Measurements from ENCODE around the gene SENP2. TPM values are rescaled to one million over a fixed set of nuclear protein-coding genes. Genes with fewer than 3 reads are reported as not detected.
"Not testable (repeated sequence)": the region's sequence is repeated elsewhere in the genome, so short reads cannot be mapped to it uniquely, and the experiment has no call there.

The SENP2 gene
- total RNA-seq, 1 donor from 2014 or later = 30.6 TPM

DNA sequence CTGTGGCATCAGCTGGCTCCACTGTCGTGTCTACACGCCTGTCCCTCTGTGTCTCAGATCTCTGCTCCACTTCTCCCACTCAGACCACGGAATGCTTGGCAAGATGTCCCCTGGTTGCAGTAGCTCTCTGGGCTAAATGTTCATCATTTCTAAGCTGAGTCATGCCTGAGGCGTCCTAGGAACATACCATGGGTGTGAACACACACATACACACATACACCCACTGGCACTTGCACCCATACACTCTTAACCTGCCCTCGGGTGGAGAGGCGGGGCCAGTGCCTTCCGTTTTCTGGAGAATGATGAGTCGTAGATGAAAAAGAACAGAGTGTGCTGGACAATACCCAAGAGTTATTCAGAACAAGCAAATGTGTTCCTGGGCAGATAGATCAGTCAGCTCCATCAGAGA lies 72.4 kb downstream of the SENP2 start:
- peak; percentile 48 for DNase-seq
- no peaks in the 10 kb centered on the region for H3K36me3 ChIP-seq
- H3K4me1 ChIP-seq = peaks cover 35% of the 10 kb centered on the region
- intact Hi-C loops (cut with micrococcal nuclease) = no loop called here
- TF ChIP-seq, protein P1, sequence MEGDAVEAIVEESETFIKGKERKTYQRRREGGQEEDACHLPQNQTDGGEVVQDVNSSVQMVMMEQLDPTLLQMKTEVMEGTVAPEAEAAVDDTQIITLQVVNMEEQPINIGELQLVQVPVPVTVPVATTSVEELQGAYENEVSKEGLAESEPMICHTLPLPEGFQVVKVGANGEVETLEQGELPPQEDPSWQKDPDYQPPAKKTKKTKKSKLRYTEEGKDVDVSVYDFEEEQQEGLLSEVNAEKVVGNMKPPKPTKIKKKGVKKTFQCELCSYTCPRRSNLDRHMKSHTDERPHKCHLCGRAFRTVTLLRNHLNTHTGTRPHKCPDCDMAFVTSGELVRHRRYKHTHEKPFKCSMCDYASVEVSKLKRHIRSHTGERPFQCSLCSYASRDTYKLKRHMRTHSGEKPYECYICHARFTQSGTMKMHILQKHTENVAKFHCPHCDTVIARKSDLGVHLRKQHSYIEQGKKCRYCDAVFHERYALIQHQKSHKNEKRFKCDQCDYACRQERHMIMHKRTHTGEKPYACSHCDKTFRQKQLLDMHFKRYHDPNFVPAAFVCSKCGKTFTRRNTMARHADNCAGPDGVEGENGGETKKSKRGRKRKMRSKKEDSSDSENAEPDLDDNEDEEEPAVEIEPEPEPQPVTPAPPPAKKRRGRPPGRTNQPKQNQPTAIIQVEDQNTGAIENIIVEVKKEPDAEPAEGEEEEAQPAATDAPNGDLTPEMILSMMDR (IDR thresholded peaks at IDR 0.05; ENCODE audit: borderline replicate concordance) = no peak
- no peaks in the 10 kb centered on the region for H3K27me3 ChIP-seq (ENCODE audit: low read depth)
- peak overlapping the region; percentile 60 for H3K27ac ChIP-seq (replicated peaks)
- no peak overlapping the region for H3K4me3 ChIP-seq
- no peaks in the 10 kb centered on the region for H3K9me3 ChIP-seq (replicated peaks)

DNA sequence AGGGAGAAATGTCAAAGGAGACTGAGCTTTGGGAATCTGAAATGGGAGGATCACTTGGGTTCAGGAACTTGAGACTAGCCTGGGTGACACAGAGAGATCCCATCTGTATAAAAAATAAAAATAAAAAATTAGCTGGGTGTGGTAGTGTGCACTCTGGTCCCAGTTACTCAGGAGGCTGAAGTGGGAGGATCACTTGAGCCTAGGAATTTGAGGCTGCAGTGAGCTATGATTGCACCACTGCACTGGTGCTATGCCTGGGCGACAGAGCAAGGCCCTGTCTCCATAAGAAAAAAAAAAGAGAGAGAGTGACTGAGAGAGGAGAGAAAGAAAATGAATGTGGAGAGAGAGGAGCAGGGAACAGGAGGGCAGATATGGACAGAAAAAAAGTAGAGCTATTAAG lies 72.8 kb downstream of the SENP2 start:
- intact Hi-C loops (cut with micrococcal nuclease) = no loop called here
- TF ChIP-seq, protein P1 (IDR thresholded peaks at IDR 0.05; ENCODE audit: borderline replicate concordance) = no peak
- Histone ChIP-seq H3K4me3 (no peak overlapping the region), H3K36me3 (no peaks in the 10 kb centered on the region), H3K27me3 (ENCODE audit: low read depth) (no peaks in the 10 kb centered on the region), H3K9me3 (replicated peaks) (no peaks in the 10 kb centered on the region), H3K27ac (replicated peaks) (peak overlapping the region; percentile 25), H3K4me1 (peaks cover 35% of the 10 kb centered on the region)
- no peak for DNase-seq

DNA sequence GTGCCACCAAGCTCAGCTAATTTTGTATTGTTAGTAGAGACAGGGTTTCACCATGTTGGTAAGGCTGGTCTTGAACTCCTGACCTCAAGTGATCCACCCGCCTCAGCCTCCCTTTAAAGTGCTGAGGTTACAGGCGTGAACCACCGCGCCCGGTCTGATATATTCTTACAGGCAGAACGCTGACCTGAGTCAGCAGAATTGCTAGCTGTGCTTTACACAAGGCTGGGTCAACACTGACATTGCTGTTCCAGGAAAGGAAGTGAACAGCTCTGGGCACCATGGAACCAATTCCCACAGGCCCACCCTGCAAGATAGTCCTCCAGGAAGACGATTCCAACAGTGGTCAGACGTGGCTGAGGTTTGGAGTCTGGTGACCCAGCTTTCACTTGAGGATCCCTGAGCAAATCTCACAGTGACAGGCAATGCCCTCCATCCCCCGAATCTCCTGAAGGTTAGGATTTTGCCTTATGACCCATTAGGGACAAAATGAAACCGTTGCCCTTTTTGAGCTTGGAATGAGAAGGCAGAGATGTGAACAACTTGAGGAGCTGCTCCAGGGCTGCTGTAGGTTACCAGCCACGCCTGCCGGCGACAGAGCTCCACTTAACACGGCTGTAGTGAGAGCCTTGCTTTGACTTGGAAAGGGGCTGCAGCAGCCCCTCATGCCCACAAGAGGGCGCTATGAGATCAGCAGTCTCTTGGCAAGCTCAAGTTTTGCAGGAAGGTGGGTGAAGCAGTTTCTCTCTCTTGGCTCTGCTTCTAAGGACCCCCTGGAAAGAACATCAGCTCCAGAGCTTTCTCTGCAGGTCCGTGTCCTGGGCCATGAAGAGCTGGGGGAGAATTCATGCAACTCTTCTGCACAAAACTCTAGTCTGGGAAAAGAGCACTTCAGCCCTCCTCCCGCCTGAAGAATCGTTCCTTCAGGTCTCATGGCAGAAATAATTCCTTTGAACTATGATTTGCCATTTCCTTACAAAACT lies 74.1 kb downstream of the SENP2 start:
- Histone ChIP-seq H3K9me3 (replicated peaks) (no peaks in the 10 kb centered on the region), H3K27me3 (ENCODE audit: low read depth) (no peaks in the 10 kb centered on the region), H3K27ac (replicated peaks) (no peak overlapping the region), H3K4me1 (peaks cover 35% of the 10 kb centered on the region), H3K36me3 (no peaks in the 10 kb centered on the region), H3K4me3 (no peak overlapping the region)
- intact Hi-C loops (cut with micrococcal nuclease) = no loop called here
- DNase-seq = peak; percentile 66
- TF ChIP-seq, protein P1 (IDR thresholded peaks at IDR 0.05; ENCODE audit: borderline replicate concordance) = peak; percentile 97

DNA sequence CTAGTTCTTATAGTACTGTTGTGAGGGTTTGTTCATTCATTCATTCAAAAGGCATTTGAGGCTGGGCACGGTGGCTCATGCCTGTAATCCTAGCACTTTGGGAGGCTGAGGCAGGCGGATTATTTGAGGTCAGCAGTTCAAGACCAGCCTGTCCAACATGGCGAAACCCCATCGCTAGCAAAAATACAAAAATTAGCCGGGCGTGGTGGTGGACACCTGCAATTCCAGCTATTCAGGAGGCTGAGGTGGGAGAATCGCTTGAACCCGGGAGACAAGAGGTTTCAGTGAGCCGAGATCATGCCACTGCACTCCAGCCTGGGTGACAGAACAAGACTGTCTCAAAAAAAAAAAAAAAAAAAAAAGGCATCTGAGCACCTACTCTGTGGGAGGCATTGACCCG lies 75.2 kb downstream of the SENP2 start:
- H3K36me3 ChIP-seq; DNase-seq; H3K27ac ChIP-seq (replicated peaks); intact Hi-C loops (cut with micrococcal nuclease); H3K9me3 ChIP-seq (replicated peaks); H3K27me3 ChIP-seq (ENCODE audit: low read depth); H3K4me3 ChIP-seq: not testable (repeated sequence)
- peaks cover 27% of the 10 kb centered on the region for H3K4me1 ChIP-seq

DNA sequence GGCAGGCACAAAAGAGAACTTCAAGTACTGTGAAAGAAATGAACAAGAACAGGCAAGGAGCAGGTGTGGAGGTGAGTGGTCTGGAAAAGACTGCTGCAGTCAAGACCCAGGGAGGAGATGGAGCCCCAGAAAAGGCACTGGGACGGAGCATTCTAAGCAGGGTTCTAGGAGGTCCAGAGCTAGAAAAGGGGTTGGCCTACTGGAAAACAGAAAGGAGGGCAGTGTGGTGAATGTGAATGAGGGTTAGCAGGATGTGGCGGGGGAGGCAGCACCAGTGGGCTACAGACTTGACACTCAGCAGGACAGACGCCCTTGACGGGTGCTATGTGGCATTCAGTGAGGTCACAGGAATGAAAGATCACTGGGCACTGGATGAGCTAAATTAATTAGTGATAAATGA lies 75.7 kb downstream of the SENP2 start:
- peaks cover 25% of the 10 kb centered on the region for H3K4me1 ChIP-seq
- no peaks in the 10 kb centered on the region for H3K27me3 ChIP-seq (ENCODE audit: low read depth)
- no peak overlapping the region for H3K27ac ChIP-seq (replicated peaks)
- no peaks in the 10 kb centered on the region for H3K9me3 ChIP-seq (replicated peaks)
- intact Hi-C loops (cut with micrococcal nuclease) = no loop called here
- H3K36me3 ChIP-seq = no peaks in the 10 kb centered on the region
- DNase-seq = no peak
- H3K4me3 ChIP-seq = no peak overlapping the region
- TF ChIP-seq, protein P1 (IDR thresholded peaks at IDR 0.05; ENCODE audit: borderline replicate concordance) = no peak

DNA sequence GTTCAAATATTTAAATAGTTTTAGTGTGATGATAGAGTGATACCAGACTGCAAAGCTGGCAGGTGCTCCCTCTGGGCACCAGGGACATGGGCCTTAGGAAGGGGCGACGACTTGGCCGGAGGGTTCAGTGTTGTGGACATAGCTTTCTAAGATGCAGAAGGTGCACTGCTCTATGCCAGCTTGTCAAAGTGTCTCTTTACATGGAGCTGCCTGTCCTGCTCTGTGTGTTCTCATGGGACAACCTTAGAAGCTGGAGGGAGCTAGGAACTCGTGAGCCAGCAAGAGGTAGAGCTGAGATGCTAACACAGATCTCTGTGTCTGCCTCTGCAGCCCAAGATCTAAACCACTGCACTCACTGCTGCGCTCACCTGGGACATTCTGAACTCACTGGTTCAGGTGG lies 77.8 kb downstream of the SENP2 start:
- TF ChIP-seq, protein P1 (IDR thresholded peaks at IDR 0.05; ENCODE audit: borderline replicate concordance) = no peak
- no peaks in the 10 kb centered on the region for H3K36me3 ChIP-seq
- peaks cover 10% of the 10 kb centered on the region for H3K4me1 ChIP-seq
- H3K27me3 ChIP-seq (ENCODE audit: low read depth) = no peaks in the 10 kb centered on the region
- no peak for DNase-seq
- no peak overlapping the region for H3K27ac ChIP-seq (replicated peaks)
- no peaks in the 10 kb centered on the region for H3K9me3 ChIP-seq (replicated peaks)
- intact Hi-C loops (cut with micrococcal nuclease) = no loop called here
- no peak overlapping the region for H3K4me3 ChIP-seq

Measured in left ventricle myocardium inferior (tissue), 1 donor.